HepG2 (cell line): ENCODE measurements around the gene GLIPR1L1. TPM values are rescaled to one million over a fixed set of nuclear protein-coding genes. Genes with fewer than 3 reads are reported as not detected.

Experiments
- ATAC-seq: fragments of 200-7000 bp; cut with Tn5 transposase; 3 replicates; pipeline ENCODE4 v1.9.1; 2020; ENCODE audit warnings: mild to moderate bottlenecking, moderate library complexity
- BruUV-seq: library from RNA; stranded (reverse); fragments of 400-500 nt; replicated peaks from 2 replicates; lab custom pipeline; 2021; lab: Mats Ljungman, UMichigan
- CTCF ChIA-PET: fragments of 300-600 bp; formaldehyde crosslinking; extraction: SDS; loops from one replicate; lab custom pipeline; 2021; ENCODE audit warnings: low total read pairs, inconsistent platforms, low intra/inter-chr PET ratio; lab: Yijun Ruan, JAX
- POLR2A ChIA-PET: fragments of 350-600 bp; sonication (Branson Sonifier 250); formaldehyde crosslinking; loops from one replicate; lab custom pipeline; 2020; ENCODE audit warnings: antibody characterized with exemption, inconsistent platforms; lab: Yijun Ruan, JAX
- DNase-seq: peaks from one replicate; pipeline ENCODE4 v3.0.0-alpha.2; 2015; ENCODE audit warnings: low spot score
- FAIRE-seq: peaks from 3 replicates; lab custom pipeline; 2011; peaks lifted over from hg19 to GRCh38; lab: Jason Lieb, UNC
- H2AFZ ChIP-seq: one replicate; pipeline ENCODE4 v1.6.1; 2011; ENCODE audit warnings: low read length, inconsistent platforms
- H3K27ac ChIP-seq: fragments of 300-600 bp; 3 replicates; pipeline ENCODE4 v1.8.0; 2011; ENCODE audit warnings: mixed run types, mild to moderate bottlenecking, mixed read lengths, low read length, inconsistent platforms; ENCODE audit not compliant: insufficient read depth; ENCODE audit errors: extremely low read length
- H3K27me3 ChIP-seq, 2 experiments: fragments of 200-600 bp in 1 of 2; 2 replicates in 1 of 2; 3 replicates in 1 of 2; pipeline versions ENCODE4 v1.6.0 to v1.8.0; 2011; ENCODE audit warnings: low read length in 2 of 2, mild to moderate bottlenecking in 2 of 2, moderate library complexity in 2 of 2, inconsistent platforms in 1 of 2; ENCODE audit not compliant: insufficient read depth in 2 of 2, control insufficient read depth in 1 of 2
- H3K36me3 ChIP-seq, 2 experiments: fragments of 200-600 bp in 1 of 2; replicated peaks in 1 of 2; 2 replicates in 1 of 2; 3 replicates in 1 of 2; pipeline versions ENCODE4 v1.5.1 to v1.8.0; 2011; ENCODE audit warnings: low read length in 2 of 2, inconsistent platforms in 1 of 2; ENCODE audit not compliant: insufficient read depth in 2 of 2, control insufficient read depth in 1 of 2
- H3K4me1 ChIP-seq: 2 replicates; pipeline ENCODE4 v1.5.1; 2012; ENCODE audit warnings: low read length, inconsistent platforms; ENCODE audit not compliant: insufficient read depth
- H3K4me2 ChIP-seq: 2 replicates; pipeline ENCODE4 v1.6.0; 2011; ENCODE audit warnings: low read depth, low read length, inconsistent platforms
- H3K4me3 ChIP-seq, 3 experiments: fragments of 200-600 bp in 1 of 3; sonication (generic), shearing (Covaris generic) in 1 of 3; replicated peaks in 1 of 3; 2 replicates each; pipeline ENCODE4 v1.5.1; 2011 to 2016; ENCODE audit warnings: low read length in 3 of 3, inconsistent platforms in 2 of 3, low read depth in 2 of 3, mild to moderate bottlenecking in 2 of 3, control low read depth in 1 of 3, mixed read lengths in 1 of 3; ENCODE audit not compliant: insufficient read depth in 1 of 3
- H3K79me2 ChIP-seq: one replicate; pipeline ENCODE4 v1.6.1; 2011; ENCODE audit warnings: low read length, inconsistent platforms; ENCODE audit not compliant: insufficient read depth
- H3K9ac ChIP-seq: 2 replicates; pipeline ENCODE4 v1.6.0; 2011; ENCODE audit warnings: mild to moderate bottlenecking, low read depth, low read length, inconsistent platforms; ENCODE audit not compliant: insufficient read depth
- H3K9me3 ChIP-seq: 2 replicates; pipeline ENCODE4 v1.5.1; 2012; ENCODE audit warnings: mild to moderate bottlenecking, low read length
- H4K20me1 ChIP-seq: 2 replicates; pipeline ENCODE4 v1.6.0; 2011; ENCODE audit warnings: inconsistent platforms, mild to moderate bottlenecking, low read length, moderate library complexity; ENCODE audit not compliant: insufficient read depth
- ELF1 ChIP-seq: sonication (generic); formaldehyde crosslinking; IDR thresholded peaks from 2 replicates; pipeline ENCODE4 v1.4.0; 2020; ENCODE audit warnings: missing genetic modification reagents
- FOXA1 ChIP-seq, 2 experiments: fragments of 450-650 bp in 1 of 2; sonication (generic) in 1 of 2; formaldehyde crosslinking in 1 of 2; IDR thresholded peaks; 2 replicates each; pipeline versions ENCODE4 v1.4.0 to v1.6.1; 2016 to 2020; ENCODE audit warnings: missing genetic modification reagents in 1 of 2
- HOXA3 ChIP-seq: sonication (generic); formaldehyde crosslinking; IDR thresholded peaks from 2 replicates; pipeline ENCODE4 v1.5.0; 2020; ENCODE audit warnings: missing genetic modification reagents
- ISL2 ChIP-seq: sonication (generic); formaldehyde crosslinking; IDR thresholded peaks from 2 replicates; pipeline ENCODE4 v1.5.0; 2020; ENCODE audit warnings: missing genetic modification reagents
- KDM2A ChIP-seq: sonication (generic); formaldehyde crosslinking; IDR thresholded peaks from 2 replicates; pipeline ENCODE4 v1.4.0; 2020; ENCODE audit warnings: low read depth, missing genetic modification reagents, borderline replicate concordance
- MAFF ChIP-seq: IDR thresholded peaks from 2 replicates; pipeline ENCODE4 v1.6.1; 2011; ENCODE audit warnings: low read depth, low read length, improper control_type of control experiment
- MAFK ChIP-seq, 2 experiments: IDR thresholded peaks in 1 of 2; conservative IDR thresholded peaks in 1 of 2; 2 replicates each; pipeline ENCODE4 v1.6.1; 2011; ENCODE audit warnings: improper control_type of control experiment in 2 of 2, low read length in 2 of 2
- PHF8 ChIP-seq: sonication (generic); formaldehyde crosslinking; IDR thresholded peaks from 2 replicates; pipeline ENCODE4 v1.5.0; 2020; ENCODE audit warnings: missing genetic modification reagents
- SNRNP70 ChIP-seq: fragments of 200-400 bp; formaldehyde crosslinking; IDR thresholded peaks from 2 replicates; pipeline ENCODE4 v1.6.1; 2017; ENCODE audit warnings: mild to moderate bottlenecking, low read depth, low read length, moderate library complexity
- TBL1XR1 ChIP-seq: fragments of 150-350 bp; IDR thresholded peaks from 2 replicates; pipeline ENCODE4 v1.6.1; 2014; ENCODE audit warnings: borderline replicate concordance, low read length; ENCODE audit not compliant: partially characterized antibody
- ZFAT ChIP-seq: sonication (generic); formaldehyde crosslinking; conservative IDR thresholded peaks from 2 replicates; pipeline ENCODE4 v1.8.1; 2023; ENCODE audit warnings: missing genetic modification reagents, inconsistent platforms
- ZFX ChIP-seq: sonication (generic); formaldehyde crosslinking; IDR thresholded peaks from 2 replicates; pipeline ENCODE4 v1.4.0; 2020; ENCODE audit warnings: mild to moderate bottlenecking, low read depth, missing genetic modification reagents, moderate library complexity
- ZFY ChIP-seq: sonication (generic); formaldehyde crosslinking; IDR thresholded peaks from 2 replicates; pipeline ENCODE4 v1.4.0; 2020; ENCODE audit warnings: missing genetic modification reagents
- ZNF644 ChIP-seq: IDR thresholded peaks from 2 replicates; pipeline ENCODE4 v1.6.1; 2016; ENCODE audit warnings: low read depth
- ZNF709 ChIP-seq: sonication (generic); formaldehyde crosslinking; IDR thresholded peaks from 2 replicates; pipeline ENCODE4 v1.5.0; 2020; ENCODE audit warnings: mild to moderate bottlenecking, missing genetic modification reagents
- WGBS: methylation state at CpG from one replicate; pipeline ENCODE4 v1.1.6; 2017; ENCODE audit warnings: low lambda C conversion rate; 5-methylcytosine and 5-hydroxymethylcytosine counted together
- in situ Hi-C: cut with HindIII; loops from 2 replicates; pipeline ENCODE4 v1.10.0; 2017; ENCODE audit warnings: low pct_unique_long_range_greater_than_20kb; ENCODE audit not compliant: extremely low pct_ligation_motif_present
- intact Hi-C: fragments of 100-400 bp; cut with micrococcal nuclease; formaldehyde crosslinking; loops from one replicate; pipeline ENCODE4 v1.10.0; 2022; ENCODE audit not compliant: unreplicated experiment
- polyA plus RNA-seq, 8 experiments: library from polyadenylated mRNA; depleted of rRNA in 3 of 8; stranded (reverse) in 7 of 8; unstranded in 1 of 8; fragments of >200 nt; fragmentation: Illumina TruSeq in 4 of 8; extraction: Trizol in 4 of 8; gene quantifications; 2 replicates each; pipeline versions ENCODE4 v1.2.1 to v1.2.3, GENCODE V29; 2011 to 2016; ENCODE audit warnings: low read depth in 4 of 8, missing spikeins in 1 of 8, mixed read lengths in 1 of 8; ENCODE audit not compliant: insufficient read depth in 1 of 8
- total RNA-seq, 5 experiments: library from RNA; depleted of rRNA; stranded (reverse); fragments of >200 nt; fragmentation: Illumina TruSeq; extraction: Trizol; gene quantifications; 2 replicates each; pipeline ENCODE4 v1.2.3, GENCODE V29; 2016; ENCODE audit warnings: low read depth in 1 of 5

GLIPR1L1 gene
- total and polyA plus RNA-seq, 2 of the 13 experiments (the other 11 are each of a cell fraction or from before 2014, with no cell fraction given) = not detected

- Histone ChIP-seq H3K27me3 (no peaks in the 10 kb centered on the region), H3K4me3 (no peak overlapping the region), H3K4me2 (no peak overlapping the region), H3K4me1 (no peaks in the 10 kb centered on the region), H3K27ac (no peak overlapping the region), H4K20me1 (no peaks in the 10 kb centered on the region), H3K36me3 (no peaks in the 10 kb centered on the region), H3K79me2 (no peaks in the 10 kb centered on the region)
- no TSS peak for BruUV-seq
- 33% methylated on average over 6 of the region's 6 CpGs for WGBS
- DNase-seq (no peak), FAIRE-seq (no peak), ATAC-seq (no peak)
- ChIA-PET POLR2A (no interaction called here), CTCF (no interaction called here)
- in situ Hi-C loops (no loop called here), intact Hi-C loops (no loop called here)
- TF ChIP-seq MAFF = peak; percentile 63
- no peak for TF ChIP-seq TBL1XR1
- peak; percentile 43 to 69 for TF ChIP-seq MAFK (conservative IDR thresholded peaks at IDR 0.05 in 1 of 2, IDR thresholded peaks at IDR 0.05 in 1 of 2; ENCODE audit: low read length in 2 of 2)
- TF ChIP-seq, all 625 proteins: peak for 2
- no peak overlapping the region for H3K9ac ChIP-seq
- no peaks in the 10 kb centered on the region for H3K9me3 ChIP-seq
- H2AFZ ChIP-seq = no peak overlapping the region
Observed at GRCh38 chr12:75390156-75390898, 55.9 kb downstream of the GLIPR1L1 start.

GRCh38 chr12:75390899-75391538 lies 56.5 kb downstream of the GLIPR1L1 start, which contains the start of gene GLIPR1L2:
Gene GLIPR1L2, plus strand, starts transcription at chr12:75391089. Its CDS starts 28 bp downstream, at chr12:75391117.
- no peaks in the 10 kb centered on the region for H3K27me3 ChIP-seq
- no peaks in the 10 kb centered on the region for H3K9me3 ChIP-seq
- ATAC-seq (peak; percentile 100), FAIRE-seq (no peak), DNase-seq (peak; percentile 10)
- no peak within 1 kb of the TSS for H3K9ac ChIP-seq
- no peaks in the 10 kb centered on the region for H3K36me3 ChIP-seq
- no TSS peak for BruUV-seq
- CTCF ChIA-PET = no interaction called here
- POLR2A ChIA-PET = no interaction called here
- no peak within 1 kb of the TSS for H3K27ac ChIP-seq
- in situ Hi-C loops (no loop called here), intact Hi-C loops (no loop called here)
- no peak within 1 kb of the TSS for H2AFZ ChIP-seq
- peak within 1 kb of the TSS; percentile 52 for H3K4me2 ChIP-seq
- H3K4me1 ChIP-seq = no peaks in the 10 kb centered on the region
- 64% methylated on average over 32 of the region's 36 CpGs for WGBS
- H4K20me1 ChIP-seq = no peaks in the 10 kb centered on the region
- H3K79me2 ChIP-seq = no peaks in the 10 kb centered on the region
- H3K4me3 ChIP-seq = peak within 1 kb of the TSS in 2 of 3 experiments; percentile 13 to 37; a peak in 4 of 6 replicates
- no peak for TF ChIP-seq ISL2 (CRISPR knock-in tag)
- peak; percentile 35; the same call in 1 of the 2 replicates for TF ChIP-seq KDM2A (CRISPR knock-in tag)
- peak; percentile 32; the same call in 1 of the 2 replicates for TF ChIP-seq ZFY (CRISPR knock-in tag)
- no peak for TF ChIP-seq ZNF709
- TF ChIP-seq HOXA3 (CRISPR knock-in tag) = peak; percentile 27; the same call in 1 of the 2 replicates
- peak; percentile 36; the same call in 1 of the 2 replicates for TF ChIP-seq PHF8
- peak; percentile 86; the same call in 1 of the 2 replicates for TF ChIP-seq ZNF644
- no peak for TF ChIP-seq FOXA1 (IDR thresholded peaks at IDR 0.05)
- TF ChIP-seq FOXA1 (CRISPR knock-in tag; IDR thresholded peaks at IDR 0.05) = no peak
- no peak for TF ChIP-seq SNRNP70
- TF ChIP-seq ZFX = peak; percentile 37; the same call in 1 of the 2 replicates
- TF ChIP-seq ELF1 = no peak
- TF ChIP-seq ZFAT (CRISPR knock-in tag) = no peak
